GM06990 (cell line): Measurements from ENCODE around the gene TMPRSS3.

ENCODE experiments used
- DNase-seq: peaks from one replicate; pipeline ENCODE4 v3.0.0-alpha.2; 2011; ENCODE audit not compliant: insufficient read length; ENCODE audit errors: extremely low read depth
- H3K27me3 ChIP-seq: replicated peaks from 2 replicates; pipeline ENCODE4 v1.6.0; 2011; ENCODE audit warnings: low read length; ENCODE audit not compliant: control insufficient read depth, insufficient read depth
- H3K36me3 ChIP-seq: 2 replicates; pipeline ENCODE4 v1.5.1; 2011; ENCODE audit warnings: low read length; ENCODE audit not compliant: control insufficient read depth, insufficient read depth
- H3K4me3 ChIP-seq: replicated peaks from 2 replicates; pipeline ENCODE4 v1.5.1; 2011; ENCODE audit warnings: low read depth, mild to moderate bottlenecking, control low read depth, low read length
- CTCF ChIP-seq: IDR thresholded peaks from 2 replicates; pipeline ENCODE4 v1.5.1; 2011; ENCODE audit warnings: low read length, control low read depth, mild to moderate bottlenecking, inconsistent platforms; ENCODE audit not compliant: insufficient read depth, poor library complexity, severe bottlenecking

Gene TMPRSS3

GRCh38 chr21:42406866-42407265, 11.0 kb upstream of the TMPRSS3 start:
- no peak for DNase-seq
- H3K27me3 ChIP-seq: no peaks in the 10 kb centered on the region
- no peak overlapping the region for H3K4me3 ChIP-seq
- no peaks in the 10 kb centered on the region for H3K36me3 ChIP-seq
- TF ChIP-seq CTCF: no peak

- Histone ChIP-seq H3K36me3 (no peaks in the 10 kb centered on the region), H3K4me3 (no peak overlapping the region), H3K27me3 (no peaks in the 10 kb centered on the region)
- no peak for DNase-seq
- no peak for TF ChIP-seq CTCF
Observed at GRCh38 chr21:42406201-42406621, 10.4 kb upstream of the TMPRSS3 start.

DNA sequence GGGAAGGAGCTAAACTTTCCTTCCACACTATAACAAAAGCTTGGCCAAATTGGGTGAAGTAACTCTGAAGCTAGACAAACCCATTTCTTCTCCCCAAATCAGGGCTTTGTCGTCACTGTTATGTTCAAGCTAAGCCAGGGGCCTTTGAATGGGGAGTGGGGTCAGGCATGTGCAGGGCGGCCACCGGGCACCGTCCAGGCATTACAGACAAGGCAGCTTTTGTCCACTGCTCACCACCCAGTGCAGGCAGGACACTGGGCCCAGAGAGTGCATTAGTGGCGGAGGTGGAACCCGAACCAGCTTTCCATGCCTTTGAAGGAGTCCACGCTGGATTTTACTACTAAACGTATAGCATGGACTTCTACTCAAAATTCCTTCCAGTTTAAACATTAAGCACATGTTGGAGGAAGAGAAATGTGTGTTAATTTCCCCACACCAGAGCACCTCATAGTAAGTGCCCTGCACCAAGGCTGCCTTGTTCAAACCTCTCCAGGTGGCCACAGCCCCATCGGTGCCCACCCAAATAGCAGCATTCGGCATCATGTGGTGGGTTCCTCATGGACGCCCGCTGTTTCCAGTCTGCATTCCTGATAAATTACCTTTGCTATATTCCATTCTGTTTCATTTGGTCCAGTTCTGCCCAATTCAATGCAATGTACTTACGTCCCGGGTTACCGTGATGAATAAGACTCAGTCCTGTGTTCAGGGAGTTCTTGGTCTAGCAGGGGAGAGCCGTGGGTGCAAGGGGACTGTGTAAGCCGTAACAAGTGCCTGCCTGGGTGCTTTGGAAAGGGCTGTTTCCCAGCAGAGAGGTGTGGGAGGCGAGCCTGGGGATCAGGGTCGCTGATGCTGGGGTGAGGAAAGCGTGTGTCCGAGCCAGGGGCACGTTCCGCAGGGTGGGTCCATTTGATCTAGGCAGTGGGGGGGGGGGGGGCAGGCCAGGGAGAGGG, 9.5 kb upstream of the TMPRSS3 start:
- Histone ChIP-seq H3K36me3 (no peaks in the 10 kb centered on the region), H3K4me3 (no peak overlapping the region), H3K27me3 (no peaks in the 10 kb centered on the region)
- no peak for TF ChIP-seq CTCF
- DNase-seq: no peak

DNA sequence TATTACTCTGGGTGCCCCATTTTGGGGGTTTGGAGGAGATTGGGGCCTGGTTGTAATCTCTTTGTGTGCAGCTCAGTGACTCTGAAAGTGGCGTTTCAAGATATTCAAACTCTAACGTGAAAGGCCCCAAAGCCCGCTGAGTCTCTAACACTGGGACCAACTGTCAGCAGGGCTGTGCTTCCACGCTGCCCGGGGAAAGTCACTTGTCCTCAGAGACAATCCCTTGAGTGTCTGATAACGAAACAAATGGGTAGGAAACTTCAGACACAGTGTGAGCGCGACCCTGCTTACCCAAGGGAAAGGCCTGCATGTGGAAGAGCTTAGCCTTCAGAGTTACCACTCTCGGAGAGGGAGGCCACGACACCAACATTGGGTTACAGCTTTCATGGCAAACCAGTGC, 8.7 kb upstream of the TMPRSS3 start:
- Histone ChIP-seq H3K36me3 (no peaks in the 10 kb centered on the region), H3K27me3 (no peaks in the 10 kb centered on the region), H3K4me3 (no peak overlapping the region)
- no peak for DNase-seq
- no peak for TF ChIP-seq CTCF

DNA sequence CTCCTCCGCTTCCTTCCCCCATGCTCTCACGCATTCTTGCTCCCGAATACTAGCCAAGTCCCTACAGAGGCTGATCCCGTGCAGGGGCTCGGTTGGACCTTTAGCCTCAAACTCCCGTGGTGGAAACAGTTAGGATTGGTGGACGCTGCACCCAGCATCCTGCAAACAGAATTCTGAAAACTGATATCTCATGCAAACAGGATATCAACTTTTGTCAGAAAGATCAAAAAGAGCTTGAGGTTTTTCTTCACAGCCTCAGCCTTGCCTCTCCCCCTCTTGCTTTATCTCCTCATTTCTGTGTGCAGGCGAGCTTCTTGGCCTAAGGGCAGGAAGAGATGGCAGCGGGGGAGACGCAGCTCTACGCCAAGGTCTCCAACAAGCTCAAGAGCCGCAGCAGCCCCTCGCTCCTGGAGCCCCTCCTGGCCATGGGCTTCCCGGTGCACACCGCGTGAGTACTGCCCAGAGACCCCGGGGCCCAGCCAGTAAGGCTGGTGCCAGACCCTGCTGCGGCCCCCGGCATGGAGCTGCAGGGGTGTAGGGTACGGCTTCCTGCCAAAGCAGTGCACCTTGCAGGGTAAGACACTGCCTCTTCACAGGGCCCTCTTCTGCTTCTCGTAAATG, 7.9 kb upstream of the TMPRSS3 start, which contains the start of gene UBASH3A:
UBASH3A (plus strand) TSS at position 292 of the 621 bp plus-strand sequence; CDS start at position 336, 44 bp downstream.
- TF ChIP-seq CTCF: no peak
- no peaks in the 10 kb centered on the region for H3K36me3 ChIP-seq
- H3K4me3 ChIP-seq: no peak within 1 kb of the TSS
- no peaks in the 10 kb centered on the region for H3K27me3 ChIP-seq
- DNase-seq: no peak
